Measurements from ENCODE around the gene GRID2IP.
A peak's percentile ranks its signal among the peaks of the same experiment; 100 is the strongest.

DNA sequence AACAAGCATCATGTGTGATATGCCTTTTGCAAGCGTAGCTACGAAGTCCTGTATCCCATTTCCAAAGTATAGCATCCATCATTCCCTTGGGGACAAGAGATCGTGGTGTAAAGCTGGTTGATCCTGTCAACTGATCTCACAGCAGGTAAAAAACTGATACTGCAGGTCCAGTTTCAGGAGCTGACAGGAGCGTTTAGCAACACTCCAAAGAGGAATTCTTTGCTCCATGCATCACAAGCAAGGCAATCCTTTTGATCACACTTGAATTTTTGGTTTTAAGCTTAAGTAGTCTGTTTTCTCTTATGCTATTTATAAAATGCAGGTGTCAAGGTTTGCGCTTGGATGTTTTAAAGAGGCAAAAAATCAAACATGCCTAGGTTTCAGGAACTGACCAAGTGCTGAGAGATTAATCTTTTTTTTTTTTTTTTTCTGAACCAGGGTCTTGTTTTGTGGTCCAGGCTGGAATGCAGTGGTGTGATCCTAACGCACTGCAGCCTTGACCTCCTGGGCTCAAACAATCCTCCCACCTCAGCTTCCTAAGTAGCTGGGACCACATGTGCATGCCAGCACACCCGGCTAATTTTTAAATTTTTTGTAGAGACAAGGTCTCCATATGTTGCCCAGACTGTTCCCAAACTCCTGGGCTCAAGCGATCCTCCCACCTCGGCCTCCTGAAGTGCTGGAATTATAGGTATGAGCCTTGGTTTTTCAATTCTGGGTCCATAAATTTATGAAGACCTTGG, 24.2 kb upstream of the GRID2IP start:
- no peak for TF ChIP-seq KLF6 (CRISPR knock-in tag; IDR thresholded peaks at IDR 0.05)
- TF ChIP-seq TAF1 (CRISPR knock-in tag; IDR thresholded peaks at IDR 0.05) = no peak
- TF ChIP-seq POLR2AphosphoS5 (IDR thresholded peaks at IDR 0.05; ENCODE audit: low read depth, low read length) = no peak
- no peak for TF ChIP-seq CTCF (CRISPR knock-in tag; IDR thresholded peaks at IDR 0.05)
- TF ChIP-seq, protein P1, sequence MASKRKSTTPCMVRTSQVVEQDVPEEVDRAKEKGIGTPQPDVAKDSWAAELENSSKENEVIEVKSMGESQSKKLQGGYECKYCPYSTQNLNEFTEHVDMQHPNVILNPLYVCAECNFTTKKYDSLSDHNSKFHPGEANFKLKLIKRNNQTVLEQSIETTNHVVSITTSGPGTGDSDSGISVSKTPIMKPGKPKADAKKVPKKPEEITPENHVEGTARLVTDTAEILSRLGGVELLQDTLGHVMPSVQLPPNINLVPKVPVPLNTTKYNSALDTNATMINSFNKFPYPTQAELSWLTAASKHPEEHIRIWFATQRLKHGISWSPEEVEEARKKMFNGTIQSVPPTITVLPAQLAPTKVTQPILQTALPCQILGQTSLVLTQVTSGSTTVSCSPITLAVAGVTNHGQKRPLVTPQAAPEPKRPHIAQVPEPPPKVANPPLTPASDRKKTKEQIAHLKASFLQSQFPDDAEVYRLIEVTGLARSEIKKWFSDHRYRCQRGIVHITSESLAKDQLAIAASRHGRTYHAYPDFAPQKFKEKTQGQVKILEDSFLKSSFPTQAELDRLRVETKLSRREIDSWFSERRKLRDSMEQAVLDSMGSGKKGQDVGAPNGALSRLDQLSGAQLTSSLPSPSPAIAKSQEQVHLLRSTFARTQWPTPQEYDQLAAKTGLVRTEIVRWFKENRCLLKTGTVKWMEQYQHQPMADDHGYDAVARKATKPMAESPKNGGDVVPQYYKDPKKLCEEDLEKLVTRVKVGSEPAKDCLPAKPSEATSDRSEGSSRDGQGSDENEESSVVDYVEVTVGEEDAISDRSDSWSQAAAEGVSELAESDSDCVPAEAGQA (IDR thresholded peaks at IDR 0.05; ENCODE audit: low read depth) = no peak
- TF ChIP-seq, protein P1 (CRISPR knock-in tag; IDR thresholded peaks at IDR 0.05; ENCODE audit: borderline replicate concordance) = no peak
- TF ChIP-seq SUZ12 (IDR thresholded peaks at IDR 0.05; ENCODE audit: low read depth, low read length) = no peak
- TF ChIP-seq RFX1 (IDR thresholded peaks at IDR 0.05) = no peak
- TF ChIP-seq, protein P2, sequence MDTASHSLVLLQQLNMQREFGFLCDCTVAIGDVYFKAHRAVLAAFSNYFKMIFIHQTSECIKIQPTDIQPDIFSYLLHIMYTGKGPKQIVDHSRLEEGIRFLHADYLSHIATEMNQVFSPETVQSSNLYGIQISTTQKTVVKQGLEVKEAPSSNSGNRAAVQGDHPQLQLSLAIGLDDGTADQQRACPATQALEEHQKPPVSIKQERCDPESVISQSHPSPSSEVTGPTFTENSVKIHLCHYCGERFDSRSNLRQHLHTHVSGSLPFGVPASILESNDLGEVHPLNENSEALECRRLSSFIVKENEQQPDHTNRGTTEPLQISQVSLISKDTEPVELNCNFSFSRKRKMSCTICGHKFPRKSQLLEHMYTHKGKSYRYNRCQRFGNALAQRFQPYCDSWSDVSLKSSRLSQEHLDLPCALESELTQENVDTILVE (CRISPR knock-in tag; IDR thresholded peaks at IDR 0.05) = 0 out of 2 replicates have a peak, but pooled peaks have one; percentile 19
- TF ChIP-seq SMAD1 (CRISPR knock-in tag; IDR thresholded peaks at IDR 0.05; ENCODE audit: borderline replicate concordance, low read depth) = no peak
- no peak for TF ChIP-seq EHMT2 (IDR thresholded peaks at IDR 0.05; ENCODE audit: borderline replicate concordance, low read depth, low read length)
